ENCODE results near the gene AARS2. TPM values are rescaled to one million over a fixed set of nuclear protein-coding genes. Genes with fewer than 3 reads are reported as not detected.

The AARS2 gene
- total RNA-seq, 4 donors from 2014 or later = 6.1 to 9.4 (median 6.9) TPM

- Histone ChIP-seq H3K27me3 (peaks cover 78% of the 10 kb centered on the region), H3K9me3 (no peaks in the 10 kb centered on the region)
- WGBS, 2 donors (ENCODE audit: low coverage in 1 of 2) = 57 to 58% methylated on average over 2 of the region's 2 CpGs
Observed at GRCh38 chr6:44284121-44284520, 29.0 kb downstream of the AARS2 start.

GRCh38 chr6:44278774-44279697, 34.1 kb downstream of the AARS2 start:
- Histone ChIP-seq H3K4me3 (no peak overlapping the region), H3K36me3 (no peaks in the 10 kb centered on the region), H3K4me1 (peaks cover 0 to 16% (median 4%) of the 10 kb centered on the region in 3 donors), H3K27me3 (peaks cover 76% of the 10 kb centered on the region), H3K9me3 (no peaks in the 10 kb centered on the region), H3K27ac (no peak overlapping the region)
- no peak for ATAC-seq
- TF ChIP-seq EP300 (IDR thresholded peaks at IDR 0.05) = no peak
- no peak for TF ChIP-seq CTCF (IDR thresholded peaks at IDR 0.05)
- TF ChIP-seq POLR2AphosphoS5 (IDR thresholded peaks at IDR 0.05) = no peak
- TF ChIP-seq POLR2A (IDR thresholded peaks at IDR 0.05) = no peak
- WGBS, 2 donors (ENCODE audit: low coverage in 1 of 2) = 73 to 77% methylated on average over 3 to 4 of the region's 9 CpGs

More at GRCh38 chr6:44284121-44284520, 29.0 kb downstream of the AARS2 start:
- TF ChIP-seq POLR2AphosphoS5 (IDR thresholded peaks at IDR 0.05) (no peak), POLR2A (IDR thresholded peaks at IDR 0.05) (no peak), EP300 (IDR thresholded peaks at IDR 0.05) (no peak), CTCF (IDR thresholded peaks at IDR 0.05) (no peak)
- H3K27ac ChIP-seq = no peak overlapping the region
- no peak overlapping the region for H3K4me3 ChIP-seq
- ATAC-seq = no peak
- H3K4me1 ChIP-seq = no peaks in the 10 kb centered on the region
- H3K36me3 ChIP-seq = no peaks in the 10 kb centered on the region

GRCh38 chr6:44278315-44278714, 34.8 kb downstream of the AARS2 start:
- 63 to 65% methylated on average over 1 to 2 of the region's 3 CpGs for WGBS, 2 donors (ENCODE audit: low coverage in 1 of 2)
- no peaks in the 10 kb centered on the region for H3K36me3 ChIP-seq
- no peak for TF ChIP-seq POLR2AphosphoS5 (IDR thresholded peaks at IDR 0.05)
- no peak for TF ChIP-seq EP300 (IDR thresholded peaks at IDR 0.05)
- TF ChIP-seq CTCF (IDR thresholded peaks at IDR 0.05) = no peak
- no peak for TF ChIP-seq POLR2A (IDR thresholded peaks at IDR 0.05)
- no peak for ATAC-seq
- peaks cover 83% of the 10 kb centered on the region for H3K27me3 ChIP-seq
- H3K27ac ChIP-seq = no peak overlapping the region
- peaks cover 0 to 16% (median 4%) of the 10 kb centered on the region in 3 donors for H3K4me1 ChIP-seq
- H3K9me3 ChIP-seq = no peaks in the 10 kb centered on the region
- no peak overlapping the region for H3K4me3 ChIP-seq

GRCh38 chr6:44277763-44278162, 35.4 kb downstream of the AARS2 start:
- TF ChIP-seq POLR2AphosphoS5 (IDR thresholded peaks at IDR 0.05) (no peak), EP300 (IDR thresholded peaks at IDR 0.05) (no peak), POLR2A (IDR thresholded peaks at IDR 0.05) (no peak), CTCF (IDR thresholded peaks at IDR 0.05) (no peak)
- no peak for ATAC-seq
- 83% methylated on average over 1 to 6 of the region's 7 CpGs for WGBS, 2 donors (ENCODE audit: low coverage in 1 of 2)

More at GRCh38 chr6:44277763-44278162, 35.4 kb downstream of the AARS2 start:
- Histone ChIP-seq H3K9me3 (no peaks in the 10 kb centered on the region), H3K27ac (no peak overlapping the region), H3K4me1 (peaks cover 0 to 16% (median 4%) of the 10 kb centered on the region in 3 donors), H3K27me3 (peaks cover 84% of the 10 kb centered on the region), H3K4me3 (no peak overlapping the region), H3K36me3 (no peaks in the 10 kb centered on the region)

Measured in gastroesophageal sphincter (tissue), 4 donors.